GM18505 (cell line): Measurements from ENCODE around the gene BTF3L4.
A peak's percentile ranks its signal among the peaks of the same experiment; 100 is the strongest.
"Not testable (repeated sequence)": the region's sequence is repeated elsewhere in the genome, so short reads cannot be mapped to it uniquely, and the experiment has no call there.

Source experiments
- ATAC-seq: cut with Tn5 transposase; IDR thresholded peaks from one replicate; pipeline ENCODE4 v1.9.1; 2021; ENCODE audit not compliant: unreplicated experiment
- POLR2A ChIP-seq: IDR thresholded peaks from 4 replicates; pipeline ENCODE4 v1.6.1; 2011; ENCODE audit warnings: borderline replicate concordance; ENCODE audit not compliant: insufficient read depth, insufficient read length; ENCODE audit errors: extremely low read depth

BTF3L4 gene

GRCh38 chr1:52041551-52042185, 14.4 kb upstream of the BTF3L4 start:
- ATAC-seq: no peak
- TF ChIP-seq POLR2A: no peak

- ATAC-seq: no peak
- no peak for TF ChIP-seq POLR2A
These were observed 10.9 kb upstream of the BTF3L4 start for GRCh38 chr1:52045236-52045635.

- ATAC-seq: not testable (repeated sequence)
These were observed 10.4 kb upstream of the BTF3L4 start for GRCh38 chr1:52045666-52046195.

GRCh38 chr1:52049337-52049736, 6.8 kb upstream of the BTF3L4 start:
- ATAC-seq: not testable (repeated sequence)

- ATAC-seq: no peak
- TF ChIP-seq POLR2A: no peak
These were observed 2.2 kb upstream of the BTF3L4 start for GRCh38 chr1:52053862-52054261.

- TF ChIP-seq POLR2A: no peak
- no peak for ATAC-seq
These were observed 1.5 kb upstream of the BTF3L4 start for GRCh38 chr1:52054496-52055065.

- peak; percentile 88 for TF ChIP-seq POLR2A
- ATAC-seq: no peak
These were observed 829 bp upstream of the BTF3L4 start, which contains the start of gene TXNDC12 for GRCh38 chr1:52055066-52055865. Gene TXNDC12, minus strand, starts transcription at chr1:52055191. Its CDS starts 95 bp downstream, at chr1:52055096.

GRCh38 chr1:52055866-52056162, 281 bp upstream of the BTF3L4 start:
- TF ChIP-seq POLR2A: no peak
- ATAC-seq: no peak

- TF ChIP-seq POLR2A: no peak
- ATAC-seq: no peak
These were observed 789 bp downstream of the BTF3L4 start for GRCh38 chr1:52056937-52057231.

GRCh38 chr1:52057255-52057654, 1.2 kb downstream of the BTF3L4 start:
- TF ChIP-seq POLR2A: no peak
- ATAC-seq: no peak

- TF ChIP-seq POLR2A: no peak
- ATAC-seq: no peak
These were observed 1.9 kb downstream of the BTF3L4 start for GRCh38 chr1:52057876-52058415.

- no peak for TF ChIP-seq POLR2A
- no peak for ATAC-seq
These were observed 3.2 kb downstream of the BTF3L4 start for GRCh38 chr1:52059321-52059720.

GRCh38 chr1:52059888-52060287, 3.8 kb downstream of the BTF3L4 start:
- TF ChIP-seq POLR2A: no peak
- no peak for ATAC-seq

GRCh38 chr1:52060822-52061221, 4.7 kb downstream of the BTF3L4 start:
- ATAC-seq: no peak

More at GRCh38 chr1:52060822-52061221, 4.7 kb downstream of the BTF3L4 start:
- TF ChIP-seq POLR2A: no peak
